Panc1 (cell line): ENCODE data around the gene ANKRD40. TPM values are rescaled to one million over a fixed set of nuclear protein-coding genes. Genes with fewer than 3 reads are reported as not detected.

Source experiments
- ATAC-seq: fragments of 200-7000 bp; cut with Tn5 transposase; 2 replicates; pipeline ENCODE4 v1.9.1; 2020; ENCODE audit warnings: mild to moderate bottlenecking, moderate library complexity
- BruUV-seq: library from RNA; stranded (reverse); fragments of 400-500 nt; replicated peaks from 2 replicates; lab custom pipeline; 2021; lab: Mats Ljungman, UMichigan
- CTCF ChIA-PET: fragments of 300-600 bp; sonication (Branson Sonifier 250); formaldehyde crosslinking; loops from one replicate; lab custom pipeline; 2022; ENCODE audit warnings: antibody characterized with exemption; lab: Charles Lee
- POLR2A ChIA-PET: fragments of 300-600 bp; sonication (Branson Sonifier 250); formaldehyde crosslinking; loops from one replicate; lab custom pipeline; 2022; ENCODE audit warnings: antibody characterized with exemption; lab: Charles Lee
- DNase-seq: peaks from one replicate; pipeline ENCODE4 v3.0.0-alpha.2; 2010; ENCODE audit warnings: low read depth, low spot score
- H3K27ac ChIP-seq: 2 replicates; pipeline ENCODE4 v1.5.1; 2011; ENCODE audit warnings: mild to moderate bottlenecking, low read length, inconsistent platforms
- H3K27me3 ChIP-seq: fragments of 200-500 bp; sonication (Bioruptor generic); 2 replicates; pipeline ENCODE4 v1.6.0; 2014; ENCODE audit warnings: low read length, inconsistent platforms; ENCODE audit not compliant: control insufficient read depth, insufficient read depth
- H3K36me3 ChIP-seq: fragments of 200-500 bp; sonication (Bioruptor generic); 2 replicates; pipeline ENCODE4 v1.5.1; 2014; ENCODE audit warnings: inconsistent platforms, mild to moderate bottlenecking, low read length, moderate library complexity; ENCODE audit not compliant: control insufficient read depth, insufficient read depth
- H3K4me1 ChIP-seq: 2 replicates; pipeline ENCODE4 v1.5.1; 2011; ENCODE audit warnings: inconsistent platforms, mild to moderate bottlenecking, low read length, moderate library complexity; ENCODE audit not compliant: control insufficient read depth, insufficient read depth
- H3K4me3 ChIP-seq, 2 experiments: 2 replicates each; pipeline ENCODE4 v1.5.1; 2011 to 2012; ENCODE audit warnings: low read depth in 2 of 2, low read length in 2 of 2, mild to moderate bottlenecking in 2 of 2, inconsistent platforms in 1 of 2, moderate library complexity in 1 of 2
- H3K9me3 ChIP-seq: fragments of 200-500 bp; sonication (Bioruptor generic); 2 replicates; pipeline ENCODE4 v1.5.1; 2014; ENCODE audit warnings: low read depth, mild to moderate bottlenecking, inconsistent platforms, low read length, moderate library complexity; ENCODE audit not compliant: control insufficient read depth, insufficient read depth
- POLR2AphosphoS5 ChIP-seq: IDR thresholded peaks from 2 replicates; pipeline ENCODE4 v1.6.1; 2012; ENCODE audit warnings: mild to moderate bottlenecking, low read depth, low read length, moderate library complexity
- SIN3A ChIP-seq: IDR thresholded peaks from 2 replicates; pipeline ENCODE4 v1.6.1; 2012; ENCODE audit warnings: low read depth, mild to moderate bottlenecking, low read length, moderate library complexity, borderline replicate concordance; ENCODE audit not compliant: insufficient read depth
- TCF7L2 ChIP-seq: IDR thresholded peaks from 2 replicates; pipeline ENCODE4 v1.6.1; 2011; ENCODE audit warnings: mild to moderate bottlenecking, low read depth, low read length, inconsistent platforms
- in situ Hi-C: cut with HindIII; loops from 2 replicates; pipeline ENCODE4 v1.10.0; 2016; ENCODE audit warnings: low sequenced_read_pairs, low pct_unique_long_range_greater_than_20kb
- intact Hi-C: fragments of 100-400 bp; cut with micrococcal nuclease; formaldehyde crosslinking; loops from one replicate; pipeline ENCODE4 v1.10.0; 2022; ENCODE audit not compliant: unreplicated experiment
- total RNA-seq: library from RNA; stranded (reverse); gene quantifications from one replicate; pipeline ENCODE4 v1.2.1, GENCODE V29; 2021; ENCODE audit not compliant: unreplicated experiment
- TF ChIP-seq, protein P1 (sequence below), 2 experiments: IDR thresholded peaks; 2 replicates each; pipeline ENCODE4 v1.6.1; 2011 to 2012; ENCODE audit warnings: low read depth in 2 of 2, control low read depth in 1 of 2, low read length in 1 of 2, mild to moderate bottlenecking in 1 of 2, moderate library complexity in 1 of 2; ENCODE audit not compliant: insufficient read depth in 1 of 2
- TF ChIP-seq, protein P2 (sequence below): fragments of 450-650 bp; IDR thresholded peaks from 2 replicates; pipeline ENCODE4 v1.5.1; 2017; ENCODE audit warnings: mild to moderate bottlenecking

The ANKRD40 gene
- total RNA-seq, 1 experiment from 2014 or later: 57.2 TPM

GRCh38 chr17:50721194-50722010, 13.7 kb upstream of the ANKRD40 start:
- DNase-seq (no peak), ATAC-seq (no peak)
- intact Hi-C loops: no loop called here
- BruUV-seq: no TSS peak
- peaks cover 15% of the 10 kb centered on the region; the same call in 1 of the 2 replicates for H3K36me3 ChIP-seq
- H3K4me3 ChIP-seq: peak overlapping the region; percentile 90 to 98
- TF ChIP-seq, protein P1, sequence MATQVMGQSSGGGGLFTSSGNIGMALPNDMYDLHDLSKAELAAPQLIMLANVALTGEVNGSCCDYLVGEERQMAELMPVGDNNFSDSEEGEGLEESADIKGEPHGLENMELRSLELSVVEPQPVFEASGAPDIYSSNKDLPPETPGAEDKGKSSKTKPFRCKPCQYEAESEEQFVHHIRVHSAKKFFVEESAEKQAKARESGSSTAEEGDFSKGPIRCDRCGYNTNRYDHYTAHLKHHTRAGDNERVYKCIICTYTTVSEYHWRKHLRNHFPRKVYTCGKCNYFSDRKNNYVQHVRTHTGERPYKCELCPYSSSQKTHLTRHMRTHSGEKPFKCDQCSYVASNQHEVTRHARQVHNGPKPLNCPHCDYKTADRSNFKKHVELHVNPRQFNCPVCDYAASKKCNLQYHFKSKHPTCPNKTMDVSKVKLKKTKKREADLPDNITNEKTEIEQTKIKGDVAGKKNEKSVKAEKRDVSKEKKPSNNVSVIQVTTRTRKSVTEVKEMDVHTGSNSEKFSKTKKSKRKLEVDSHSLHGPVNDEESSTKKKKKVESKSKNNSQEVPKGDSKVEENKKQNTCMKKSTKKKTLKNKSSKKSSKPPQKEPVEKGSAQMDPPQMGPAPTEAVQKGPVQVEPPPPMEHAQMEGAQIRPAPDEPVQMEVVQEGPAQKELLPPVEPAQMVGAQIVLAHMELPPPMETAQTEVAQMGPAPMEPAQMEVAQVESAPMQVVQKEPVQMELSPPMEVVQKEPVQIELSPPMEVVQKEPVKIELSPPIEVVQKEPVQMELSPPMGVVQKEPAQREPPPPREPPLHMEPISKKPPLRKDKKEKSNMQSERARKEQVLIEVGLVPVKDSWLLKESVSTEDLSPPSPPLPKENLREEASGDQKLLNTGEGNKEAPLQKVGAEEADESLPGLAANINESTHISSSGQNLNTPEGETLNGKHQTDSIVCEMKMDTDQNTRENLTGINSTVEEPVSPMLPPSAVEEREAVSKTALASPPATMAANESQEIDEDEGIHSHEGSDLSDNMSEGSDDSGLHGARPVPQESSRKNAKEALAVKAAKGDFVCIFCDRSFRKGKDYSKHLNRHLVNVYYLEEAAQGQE (IDR thresholded peaks at IDR 0.05; ENCODE audit: insufficient read depth in 1 of 2, low read depth in 2 of 2, low read length in 1 of 2): no peak
- TF ChIP-seq POLR2AphosphoS5: no peak
- no peak for TF ChIP-seq SIN3A
- TF ChIP-seq, protein P2, sequence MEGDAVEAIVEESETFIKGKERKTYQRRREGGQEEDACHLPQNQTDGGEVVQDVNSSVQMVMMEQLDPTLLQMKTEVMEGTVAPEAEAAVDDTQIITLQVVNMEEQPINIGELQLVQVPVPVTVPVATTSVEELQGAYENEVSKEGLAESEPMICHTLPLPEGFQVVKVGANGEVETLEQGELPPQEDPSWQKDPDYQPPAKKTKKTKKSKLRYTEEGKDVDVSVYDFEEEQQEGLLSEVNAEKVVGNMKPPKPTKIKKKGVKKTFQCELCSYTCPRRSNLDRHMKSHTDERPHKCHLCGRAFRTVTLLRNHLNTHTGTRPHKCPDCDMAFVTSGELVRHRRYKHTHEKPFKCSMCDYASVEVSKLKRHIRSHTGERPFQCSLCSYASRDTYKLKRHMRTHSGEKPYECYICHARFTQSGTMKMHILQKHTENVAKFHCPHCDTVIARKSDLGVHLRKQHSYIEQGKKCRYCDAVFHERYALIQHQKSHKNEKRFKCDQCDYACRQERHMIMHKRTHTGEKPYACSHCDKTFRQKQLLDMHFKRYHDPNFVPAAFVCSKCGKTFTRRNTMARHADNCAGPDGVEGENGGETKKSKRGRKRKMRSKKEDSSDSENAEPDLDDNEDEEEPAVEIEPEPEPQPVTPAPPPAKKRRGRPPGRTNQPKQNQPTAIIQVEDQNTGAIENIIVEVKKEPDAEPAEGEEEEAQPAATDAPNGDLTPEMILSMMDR: no peak
- TF ChIP-seq TCF7L2: no peak
- no peaks in the 10 kb centered on the region for H3K9me3 ChIP-seq
- ChIA-PET CTCF (interaction anchor here (0.6 kb wide), 1 partner anchor 16 kb away, joined by 4 read pairs; no protein-coding TSS in a partner anchor), POLR2A (interaction anchor here (0.7 to 0.8 kb wide), 2 partner anchors 24 to 250 kb away, joined by 3 to 4 read pairs; no protein-coding TSS in a partner anchor)
- in situ Hi-C loops: no loop called here
- H3K27ac ChIP-seq: peak overlapping the region; percentile 85
- no peaks in the 10 kb centered on the region for H3K27me3 ChIP-seq
- peaks cover 37% of the 10 kb centered on the region for H3K4me1 ChIP-seq

GRCh38 chr17:50719924-50720794, 12.4 kb upstream of the ANKRD40 start:
- Histone ChIP-seq H3K4me1 (peaks cover 25% of the 10 kb centered on the region), H3K27ac (peak overlapping the region; percentile 85), H3K4me3 (peak overlapping the region; percentile 90 to 98), H3K9me3 (no peaks in the 10 kb centered on the region), H3K27me3 (no peaks in the 10 kb centered on the region), H3K36me3 (peaks cover 15% of the 10 kb centered on the region; the same call in 1 of the 2 replicates)
- no peak for ATAC-seq
- no peak for DNase-seq
- intact Hi-C loops (no loop called here), in situ Hi-C loops (no loop called here)
- POLR2A ChIA-PET: interaction anchor here (0.6 kb wide), 1 partner anchor 146 kb away, joined by 6 read pairs; the partner anchor contains the start of gene TOB1
- BruUV-seq: TSS peak; percentile 81
- TF ChIP-seq, protein P1 (IDR thresholded peaks at IDR 0.05; ENCODE audit: insufficient read depth in 1 of 2, low read depth in 2 of 2, low read length in 1 of 2): 0 out of 4 replicates have a peak, but pooled peaks of 1 of the 2 experiments have one; percentile 11
- TF ChIP-seq SIN3A: 0 out of 2 replicates have a peak, but pooled peaks have one; percentile 23
- TF ChIP-seq TCF7L2: no peak
- no peak for TF ChIP-seq POLR2AphosphoS5
- TF ChIP-seq, protein P2: no peak
- CTCF ChIA-PET: interaction anchor here (1.0 kb wide), 1 partner anchor 13 kb away, joined by 3 read pairs; no protein-coding TSS in a partner anchor
